ENCODE measurements around the gene FILIP1L.

FILIP1L gene

DNA sequence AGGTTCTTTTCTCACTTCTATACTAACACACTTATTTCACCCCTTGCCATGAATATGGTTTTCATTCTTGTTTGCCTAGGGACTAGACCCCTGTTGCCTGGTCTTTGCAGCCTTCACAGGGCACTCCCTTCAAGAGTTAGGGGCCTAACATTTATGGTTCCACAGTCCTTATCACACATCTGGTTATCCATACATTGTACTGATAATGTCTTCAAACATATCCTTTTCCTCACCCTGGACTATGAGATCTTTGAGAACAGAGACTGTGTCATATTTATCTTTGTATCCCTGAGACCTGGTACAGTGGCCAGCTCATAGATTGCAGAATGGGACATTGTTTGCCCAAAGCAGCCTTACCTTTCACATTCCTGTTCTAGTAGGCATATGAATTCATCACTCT lies 190.4 kb downstream of the FILIP1L start:
- no peak for DNase-seq (ENCODE audit: low read depth in 3 of 3)

DNA sequence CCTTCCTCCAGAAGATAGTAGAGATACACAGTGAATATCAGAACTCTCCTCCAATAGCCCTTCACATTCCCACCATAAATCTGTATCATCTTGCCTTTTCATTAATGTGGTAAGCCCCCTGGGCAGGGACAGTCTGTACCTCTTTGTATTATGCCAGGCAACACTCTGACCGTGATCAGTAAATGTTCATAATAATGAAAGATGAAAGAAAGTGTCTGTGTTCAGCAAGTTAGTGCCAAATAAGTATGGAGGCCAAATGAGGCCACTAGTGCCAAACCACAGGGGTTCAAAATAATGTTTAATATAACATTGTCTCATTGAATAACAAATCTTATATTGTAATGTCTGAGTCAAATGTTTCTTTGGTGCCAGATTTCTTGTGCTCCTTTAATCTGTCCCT lies 192.3 kb downstream of the FILIP1L start:
- no peak for DNase-seq (ENCODE audit: low read depth in 3 of 3)

DNA sequence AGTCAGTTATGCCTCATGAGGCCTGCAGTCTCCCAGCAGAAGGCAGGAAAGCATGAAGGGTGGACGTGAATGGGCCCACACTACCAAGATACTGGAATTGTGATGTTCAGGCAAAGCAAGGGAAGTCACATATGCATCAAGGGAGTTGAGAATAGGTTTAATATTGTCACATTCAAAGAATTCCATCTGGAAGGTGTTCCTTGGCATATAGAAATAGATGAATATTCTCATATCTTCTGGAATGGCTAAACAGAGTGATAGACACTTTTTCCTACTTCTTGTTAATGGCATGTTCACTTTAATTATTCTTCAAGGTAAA lies 193.0 kb downstream of the FILIP1L start:
- no peak for DNase-seq (ENCODE audit: low read depth in 3 of 3)

DNA sequence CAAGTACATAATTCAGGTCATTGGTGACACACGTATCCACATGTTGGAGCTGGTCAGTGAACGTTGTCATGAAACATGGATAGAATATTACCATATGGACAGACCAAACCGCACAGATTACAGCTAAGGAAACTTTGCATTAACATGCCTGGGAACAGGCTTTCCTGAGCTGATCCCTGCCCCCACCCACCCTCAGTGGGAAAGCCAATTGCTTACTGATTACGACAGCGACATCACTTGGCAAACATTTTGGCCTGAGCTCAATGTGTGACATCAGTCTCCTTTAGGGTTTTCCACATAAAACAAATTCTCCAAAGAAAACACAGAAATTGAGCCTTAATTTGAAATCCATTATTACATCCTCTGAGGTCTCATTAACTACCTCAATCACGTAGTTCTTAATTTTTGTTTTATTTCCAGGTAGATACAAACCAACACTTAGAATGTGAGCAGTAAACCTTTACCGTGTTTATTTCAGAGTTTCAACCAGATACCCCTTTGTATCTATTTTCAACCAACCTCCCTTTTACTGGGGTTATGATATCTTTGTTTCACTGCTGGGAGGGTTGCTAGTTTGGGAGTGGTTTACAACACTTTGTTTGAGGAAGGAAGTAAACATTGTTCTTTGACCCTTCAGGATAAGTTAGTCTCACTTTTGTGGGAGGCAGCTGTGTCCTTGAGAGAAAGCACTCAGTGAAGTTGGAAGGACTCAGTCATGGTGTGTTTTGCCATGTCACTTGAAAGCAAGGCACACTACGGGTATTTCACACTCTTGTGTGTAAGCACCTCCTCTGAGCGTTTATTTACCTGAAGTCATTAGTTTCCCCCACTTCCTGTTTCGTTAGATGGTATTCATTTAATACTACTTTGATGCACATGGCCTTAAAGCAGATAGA lies 193.6 kb downstream of the FILIP1L start:
- no peak for DNase-seq (ENCODE audit: low read depth in 3 of 3)

DNA sequence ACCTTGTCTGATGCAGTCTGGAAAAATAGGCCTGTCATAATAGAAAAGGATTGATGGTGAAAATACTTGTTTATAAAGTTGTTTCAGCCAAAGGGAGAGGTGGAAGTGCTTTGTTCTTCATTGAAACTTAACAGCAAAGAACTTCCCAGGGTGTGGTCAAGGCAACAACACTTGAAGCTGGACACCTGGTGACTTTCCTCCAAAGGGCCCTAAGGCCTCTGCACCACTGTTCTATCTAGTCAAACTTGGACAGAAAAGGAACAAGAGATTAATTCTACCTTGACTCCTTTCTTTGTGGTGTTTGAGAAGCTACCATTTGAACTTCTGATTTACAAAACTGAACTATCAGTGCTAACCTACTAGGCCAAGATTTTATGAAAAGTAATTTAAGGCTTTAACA lies 194.6 kb downstream of the FILIP1L start:
- no peak for DNase-seq (ENCODE audit: low read depth in 3 of 3)

DNA sequence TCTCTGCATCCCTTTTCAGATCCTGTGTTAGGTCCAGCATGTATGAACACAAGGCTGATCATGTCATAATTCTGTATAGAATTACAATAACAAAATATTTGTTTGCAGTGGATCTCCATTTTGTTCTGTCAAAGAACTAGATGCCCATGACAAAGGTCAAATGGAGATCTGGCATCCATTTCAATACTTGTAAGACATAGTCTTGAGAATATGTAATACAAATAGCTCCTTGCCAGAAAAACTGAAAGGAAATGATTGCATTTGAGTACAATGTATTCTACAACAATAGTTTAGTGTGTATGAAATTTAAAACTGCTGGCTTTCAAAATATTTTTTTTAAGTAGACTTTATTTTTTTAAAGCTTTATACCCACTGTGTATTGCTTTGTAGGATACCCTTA lies 195.6 kb downstream of the FILIP1L start:
- no peak for DNase-seq (ENCODE audit: low read depth in 3 of 3)

DNA sequence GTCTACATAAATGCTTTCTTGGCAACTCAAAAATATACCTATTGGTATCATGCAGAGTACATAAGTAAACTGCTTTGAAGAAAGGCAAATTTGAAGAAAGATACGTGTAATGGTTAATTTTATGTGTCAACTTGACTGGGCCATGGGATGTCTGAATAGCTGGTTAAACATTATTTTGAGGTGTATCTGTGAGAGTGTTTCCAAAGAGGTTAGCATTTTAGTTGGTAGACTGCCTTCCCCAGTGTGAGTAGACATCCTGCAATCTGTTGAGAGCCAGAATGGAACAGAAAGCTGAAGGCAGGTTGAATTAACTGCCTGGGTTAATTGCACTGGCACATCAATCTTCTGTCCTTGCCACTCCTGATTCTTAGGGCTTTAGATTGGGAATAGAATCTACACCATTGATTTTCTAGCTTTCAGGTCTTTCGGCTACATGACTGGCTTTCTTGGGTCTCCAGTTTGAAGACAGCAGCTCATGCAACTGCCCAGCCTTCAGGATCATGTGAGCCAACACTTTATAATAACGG lies 198.3 kb downstream of the FILIP1L start:
- DNase-seq (ENCODE audit: low read depth in 3 of 3) = no peak

DNA sequence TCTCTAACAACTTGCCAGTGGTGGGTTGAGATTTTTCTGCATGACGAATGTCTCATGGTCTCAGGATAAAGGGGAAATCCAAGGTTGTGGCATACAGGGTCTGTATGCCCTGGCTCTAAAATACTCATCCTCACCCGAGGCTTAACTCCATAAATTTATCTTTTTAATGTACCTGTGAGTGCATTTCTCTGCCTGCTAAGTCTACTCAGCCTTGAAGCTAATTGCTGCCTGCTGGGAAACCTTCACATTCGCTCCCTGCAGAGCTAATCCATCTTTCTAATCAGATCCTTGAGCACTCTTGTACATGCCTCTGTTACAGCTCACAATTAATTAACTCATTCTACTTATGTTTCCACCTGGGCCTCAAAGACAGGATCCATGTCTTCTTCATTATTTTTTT lies 202.9 kb downstream of the FILIP1L start:
- DNase-seq (ENCODE audit: low read depth in 3 of 3) = no peak

DNA sequence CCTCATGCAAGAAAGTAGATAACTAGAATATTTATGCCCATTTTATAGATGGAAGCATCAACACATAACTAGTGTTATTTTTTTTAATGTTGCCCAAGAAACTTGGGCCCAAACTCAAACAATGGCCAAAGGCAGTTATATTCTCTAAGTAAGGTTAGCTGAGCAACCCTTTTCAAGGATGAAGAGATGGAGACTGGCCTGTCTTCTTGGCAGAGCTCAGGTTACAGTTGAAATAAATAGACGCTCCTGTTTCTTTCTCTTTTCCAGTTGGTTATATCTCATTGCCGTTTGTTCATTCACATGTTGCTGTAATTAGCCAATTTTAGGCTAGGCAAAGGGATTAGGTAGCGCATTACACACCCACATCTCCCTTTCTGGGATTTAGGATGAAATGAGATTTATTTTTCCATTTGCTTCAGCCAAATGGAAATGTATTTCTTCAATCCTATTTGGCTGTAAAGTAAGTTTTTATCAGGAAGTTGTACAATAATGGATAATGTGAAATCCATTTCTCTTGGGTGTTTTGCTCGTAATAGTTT lies 203.5 kb downstream of the FILIP1L start:
- DNase-seq (ENCODE audit: low read depth in 3 of 3) = no peak

DNA sequence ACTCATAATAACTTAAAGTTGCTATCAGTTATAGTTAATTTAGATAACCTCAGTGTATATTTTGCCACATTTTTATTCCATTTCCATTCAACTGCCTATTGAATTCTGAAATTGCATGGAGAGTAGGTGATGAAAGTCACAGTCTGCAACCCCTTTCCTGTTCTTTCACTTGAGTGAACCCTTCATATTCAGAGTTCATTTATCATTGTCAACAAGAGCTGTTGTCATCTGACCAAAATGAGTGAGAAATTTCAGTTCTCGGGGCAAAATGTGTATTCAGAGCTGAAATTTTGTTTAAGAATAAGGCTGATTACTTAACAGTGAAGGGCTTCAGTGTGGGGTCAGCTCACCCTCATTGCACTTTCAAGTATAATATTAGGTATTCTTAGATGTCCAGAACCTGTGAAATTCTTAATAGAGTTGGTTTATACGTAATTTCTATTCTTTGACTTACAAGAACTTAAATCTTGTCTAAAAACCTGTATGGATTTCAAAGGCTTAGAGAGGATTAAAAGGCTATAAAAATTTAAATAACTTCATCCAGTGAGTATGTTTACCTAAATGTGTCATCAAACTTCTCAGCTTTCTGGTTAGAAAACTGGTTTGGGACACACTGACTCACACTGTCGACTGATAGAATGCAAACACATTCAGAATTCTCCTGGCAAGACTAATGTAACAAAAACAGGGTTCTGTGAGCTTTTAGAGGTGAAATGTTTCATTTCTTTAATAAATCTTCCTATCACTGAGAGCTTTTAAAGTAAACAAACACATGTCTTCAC lies 204.4 kb downstream of the FILIP1L start:
- no peak for DNase-seq (ENCODE audit: low read depth in 3 of 3)

DNA sequence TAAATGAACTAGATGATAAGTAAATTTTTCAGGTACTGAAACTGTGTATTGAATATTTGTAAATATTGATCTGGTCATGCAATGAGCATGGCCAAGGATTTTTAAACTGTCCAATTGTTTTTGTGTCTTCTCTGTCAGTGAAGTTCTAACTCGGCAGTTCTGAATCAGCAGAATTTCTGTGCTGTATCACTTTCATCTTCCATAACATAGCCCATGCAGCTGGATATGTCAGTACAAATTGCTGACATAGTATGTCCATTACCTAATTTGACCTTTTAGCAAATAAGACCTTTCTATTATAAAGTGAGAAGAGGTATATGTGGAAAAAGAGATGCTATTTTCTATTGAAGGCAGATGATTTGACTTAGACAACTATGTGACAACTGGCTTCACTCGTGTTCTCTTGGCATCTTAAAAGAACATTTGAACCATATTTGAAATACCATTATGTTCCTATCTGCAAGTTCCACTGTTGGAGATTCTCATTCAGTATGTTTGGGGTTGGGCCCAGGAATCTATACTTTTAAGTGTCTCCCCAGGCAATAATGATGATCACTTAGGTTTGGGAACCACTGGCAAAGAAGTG lies 206.2 kb downstream of the FILIP1L start:
- no peak for DNase-seq (ENCODE audit: low read depth in 3 of 3)

DNA sequence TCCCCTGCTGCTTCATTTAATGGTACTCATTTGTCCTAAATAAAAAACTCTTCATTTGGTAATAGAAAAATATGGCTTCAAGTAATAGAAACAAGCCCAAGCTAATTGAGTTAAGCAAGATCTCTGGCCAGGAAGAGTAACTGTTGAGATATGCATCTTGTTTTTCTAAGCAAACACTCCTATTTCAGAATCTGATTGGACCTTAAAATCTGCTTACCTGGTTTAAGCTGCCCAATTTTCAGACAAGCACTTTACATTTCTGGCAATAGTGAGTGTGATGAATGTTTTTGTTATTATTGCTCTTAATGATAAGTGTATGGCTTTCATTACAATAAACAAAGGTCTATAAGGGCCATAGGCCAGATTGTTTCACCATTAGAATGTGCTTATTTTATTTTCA lies 210.4 kb downstream of the FILIP1L start:
- DNase-seq (ENCODE audit: low read depth in 3 of 3) = no peak

DNA sequence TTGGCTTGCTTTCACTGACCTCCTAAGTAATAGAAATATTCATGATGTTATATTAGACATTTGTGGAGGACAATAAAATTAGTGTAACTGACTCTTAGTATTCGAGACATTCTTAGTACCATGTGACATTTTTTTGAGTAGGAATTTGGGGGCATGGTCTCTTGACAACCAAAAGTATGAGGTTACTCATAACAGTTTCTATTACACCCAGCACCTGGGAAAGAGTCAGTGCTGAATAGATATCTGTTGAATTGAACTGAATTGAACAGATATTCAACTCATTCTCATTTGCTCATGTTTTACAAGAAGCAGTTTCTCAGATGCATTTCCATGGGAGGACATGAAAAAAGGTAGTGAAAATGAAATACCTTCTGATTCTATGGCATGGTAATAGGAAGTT lies 212.2 kb downstream of the FILIP1L start:
- no peak for DNase-seq (ENCODE audit: low read depth in 3 of 3)

DNA sequence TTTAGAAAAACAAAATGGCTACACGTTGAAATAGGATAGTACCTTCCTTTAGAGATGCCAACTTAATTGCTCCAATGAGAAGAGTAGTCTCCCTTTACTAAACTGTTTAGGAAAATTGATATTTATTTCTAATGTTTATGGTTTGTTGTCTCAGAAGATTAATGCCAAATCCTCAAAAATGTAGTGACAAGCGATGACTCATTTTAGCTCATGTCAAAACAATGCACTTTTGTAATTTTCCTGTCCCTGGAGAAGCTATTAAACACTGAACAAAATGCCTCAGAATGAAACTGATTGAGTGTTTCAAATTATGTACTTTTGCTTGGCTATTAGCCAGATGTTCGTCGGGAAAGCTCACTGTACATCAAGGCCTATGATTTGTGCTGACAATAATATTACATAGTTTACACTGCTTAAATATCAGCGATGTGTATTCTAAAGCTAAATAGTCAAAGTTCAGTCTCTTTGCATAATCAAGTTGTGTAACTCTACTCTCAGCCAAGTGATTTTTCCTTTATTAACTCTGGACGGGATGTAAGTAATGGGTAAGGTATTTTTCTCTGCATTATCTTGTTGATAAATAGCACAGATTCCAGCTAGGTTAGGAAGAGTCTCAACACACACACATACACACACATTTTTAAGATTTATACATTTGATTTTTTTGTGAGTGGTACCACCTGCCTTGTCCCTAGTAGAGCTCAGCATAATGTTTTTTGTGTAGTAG lies 212.9 kb downstream of the FILIP1L start:
- no peak for DNase-seq (ENCODE audit: low read depth in 3 of 3)

DNA sequence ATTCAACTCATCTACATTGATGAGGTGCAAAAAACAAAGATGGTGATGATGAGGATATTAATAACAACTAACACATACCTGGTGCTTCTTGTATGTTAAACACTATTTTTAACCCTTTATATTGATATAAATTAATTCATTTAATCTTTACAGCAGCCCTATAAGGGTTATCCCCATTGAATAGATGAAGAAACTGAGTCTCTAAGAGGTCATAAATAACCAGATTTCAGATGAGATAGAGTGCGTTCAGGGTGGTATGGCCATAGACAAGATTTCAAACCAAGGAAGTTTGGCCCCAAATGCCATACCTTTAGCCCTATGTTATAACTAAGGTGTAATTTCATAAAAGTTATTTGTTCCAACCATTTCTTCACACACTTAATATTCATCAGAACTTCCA lies 214.1 kb downstream of the FILIP1L start:
- DNase-seq (ENCODE audit: low read depth in 3 of 3) = no peak

DNA sequence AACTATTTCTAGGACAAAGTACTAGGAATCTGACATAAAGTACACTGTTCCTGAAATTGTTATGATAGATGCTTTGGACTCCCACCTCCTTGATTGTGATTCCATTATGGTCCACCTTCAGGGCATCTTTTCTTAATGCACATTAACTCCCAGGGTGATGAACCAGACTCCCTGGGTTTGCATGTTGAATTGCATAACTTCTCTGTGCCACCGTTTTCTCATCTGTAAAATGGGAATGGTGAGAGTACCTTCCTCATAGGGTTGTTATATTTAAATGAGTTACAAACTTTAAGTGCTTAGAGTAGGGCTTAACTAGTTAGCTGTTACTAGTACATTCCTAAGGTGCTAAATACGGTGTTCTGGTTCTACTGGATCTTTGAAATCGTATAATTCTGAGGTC lies 214.7 kb downstream of the FILIP1L start:
- DNase-seq (ENCODE audit: low read depth in 3 of 3) = no peak

DNA sequence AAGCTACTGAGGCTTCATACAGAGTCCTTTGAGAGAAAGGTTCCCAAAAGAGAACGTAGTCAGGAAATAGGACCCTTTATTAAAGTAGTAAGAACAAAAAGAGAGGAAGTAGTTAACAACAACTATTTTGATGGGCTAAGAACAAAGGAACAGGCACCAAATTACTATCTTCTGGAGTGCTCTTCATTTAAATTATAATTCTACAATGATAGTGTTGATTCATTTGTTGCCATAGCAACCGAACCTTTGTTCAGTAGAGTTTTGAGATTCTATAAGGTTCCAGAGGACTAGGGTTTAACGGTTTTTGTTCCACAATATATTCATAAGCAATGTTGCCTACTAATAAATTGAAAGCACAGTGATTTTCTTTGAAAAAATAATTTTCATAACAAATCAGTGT lies 217.8 kb downstream of the FILIP1L start:
- no peak for DNase-seq (ENCODE audit: low read depth in 3 of 3)

DNA sequence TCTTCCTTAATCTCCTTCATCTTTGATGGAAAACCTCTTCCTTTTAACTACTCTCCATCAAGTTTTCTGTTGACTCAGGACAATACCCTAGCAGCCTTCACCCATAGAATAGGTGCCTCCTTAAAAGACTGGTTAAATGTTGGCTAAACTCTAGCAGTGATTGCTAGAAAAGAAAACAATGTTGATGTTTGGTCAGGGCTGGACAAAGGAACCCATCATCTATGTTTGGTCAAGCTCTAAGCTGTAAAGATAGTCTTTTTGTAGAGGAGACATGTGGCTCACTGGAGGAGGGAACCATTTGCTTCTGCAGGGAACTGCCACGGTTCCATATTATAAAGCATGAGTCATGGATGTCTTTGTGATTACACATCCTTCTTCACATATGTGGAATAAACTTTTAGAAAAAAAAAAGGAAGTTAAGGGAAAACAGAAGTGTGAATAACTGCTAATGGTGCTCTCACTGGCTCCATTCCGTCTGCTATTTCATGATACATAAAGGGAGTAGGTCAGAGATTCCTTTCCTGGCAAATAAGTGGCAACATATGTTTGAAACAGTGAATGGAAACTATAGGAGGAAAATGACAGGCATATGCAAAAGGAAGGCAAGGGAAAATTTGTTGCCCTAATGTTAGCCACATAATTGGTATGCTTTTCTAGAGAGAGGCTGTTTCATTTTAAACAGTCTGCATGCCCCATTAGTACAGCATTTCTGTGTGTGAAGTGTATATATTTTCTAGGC lies 218.4 kb downstream of the FILIP1L start:
- no peak for DNase-seq (ENCODE audit: low read depth in 3 of 3)

DNA sequence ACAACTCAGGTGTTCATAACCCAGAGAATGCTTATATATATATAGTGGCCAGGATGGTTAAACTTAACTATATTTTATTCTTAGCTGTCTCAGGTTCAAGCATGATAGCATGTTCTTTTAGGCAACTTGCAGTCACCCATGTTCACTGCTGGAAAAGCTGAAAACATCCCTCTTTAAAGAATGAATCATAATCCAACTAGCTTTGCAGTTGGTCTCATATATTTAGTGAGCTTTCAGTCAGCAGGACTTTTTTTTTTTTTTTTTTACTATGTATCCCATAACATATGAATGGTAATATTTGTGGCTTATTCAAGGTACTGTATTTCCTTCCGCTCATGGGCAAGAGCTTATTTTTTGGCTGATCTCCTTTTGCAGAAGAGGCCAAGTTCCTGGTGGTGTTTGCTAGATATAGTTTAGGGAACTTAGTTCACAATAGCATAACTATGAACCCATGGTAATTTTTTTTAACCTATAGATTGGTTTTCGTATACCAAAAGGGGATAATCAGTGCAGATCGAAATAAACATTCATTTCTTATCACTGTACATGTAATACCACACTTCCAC lies 219.1 kb downstream of the FILIP1L start:
- DNase-seq (ENCODE audit: low read depth in 3 of 3) = no peak

DNA sequence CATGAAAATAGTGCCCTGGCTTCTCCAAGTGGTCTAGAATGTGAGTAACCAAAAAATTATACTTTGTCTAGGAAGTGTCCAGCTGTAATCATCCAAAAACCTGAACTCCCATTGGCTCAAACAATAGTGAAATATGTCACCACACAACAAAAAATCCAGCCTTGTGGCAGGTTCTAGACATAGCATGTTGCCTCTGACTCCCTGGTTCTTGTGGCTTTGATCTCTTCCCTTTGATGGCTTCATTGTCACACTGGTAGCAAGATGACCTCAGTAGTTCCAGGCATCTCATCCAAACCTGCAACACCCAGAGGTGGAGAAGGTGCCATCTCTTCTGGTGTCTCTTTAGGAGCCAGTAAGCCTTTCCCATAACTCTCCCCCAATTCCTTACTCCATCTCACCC lies 222.0 kb downstream of the FILIP1L start:
- no peak for DNase-seq (ENCODE audit: low read depth in 3 of 3)

All from stimulated activated CD4-positive, alpha-beta T cell treated with anti-CD3 and anti-CD28 coated beads, TNF-alpha, amount 100 ng/mL, for 48 hours (primary cell).